Measurements from ENCODE around the gene WRNIP1.

DNA sequence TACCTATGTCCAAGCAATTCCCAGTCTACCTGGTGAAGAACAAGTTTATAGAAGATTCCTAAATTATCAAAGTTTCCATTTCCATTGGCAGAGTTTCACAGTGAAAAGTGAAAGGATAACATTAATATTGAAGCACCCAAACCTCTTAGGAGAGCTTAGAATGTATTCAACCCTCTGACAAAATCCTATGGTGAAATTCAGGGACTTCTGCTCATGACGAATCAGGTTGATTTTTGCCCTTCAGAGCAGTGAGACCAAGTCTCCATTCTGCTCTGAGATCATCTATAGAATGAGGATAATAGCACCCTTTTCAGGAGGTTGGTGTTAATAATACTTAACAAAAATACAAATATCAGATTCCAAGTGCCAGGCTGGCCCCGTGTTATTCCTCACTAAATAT is 60.9 kb downstream of the WRNIP1 start:
- TF ChIP-seq, protein P1, sequence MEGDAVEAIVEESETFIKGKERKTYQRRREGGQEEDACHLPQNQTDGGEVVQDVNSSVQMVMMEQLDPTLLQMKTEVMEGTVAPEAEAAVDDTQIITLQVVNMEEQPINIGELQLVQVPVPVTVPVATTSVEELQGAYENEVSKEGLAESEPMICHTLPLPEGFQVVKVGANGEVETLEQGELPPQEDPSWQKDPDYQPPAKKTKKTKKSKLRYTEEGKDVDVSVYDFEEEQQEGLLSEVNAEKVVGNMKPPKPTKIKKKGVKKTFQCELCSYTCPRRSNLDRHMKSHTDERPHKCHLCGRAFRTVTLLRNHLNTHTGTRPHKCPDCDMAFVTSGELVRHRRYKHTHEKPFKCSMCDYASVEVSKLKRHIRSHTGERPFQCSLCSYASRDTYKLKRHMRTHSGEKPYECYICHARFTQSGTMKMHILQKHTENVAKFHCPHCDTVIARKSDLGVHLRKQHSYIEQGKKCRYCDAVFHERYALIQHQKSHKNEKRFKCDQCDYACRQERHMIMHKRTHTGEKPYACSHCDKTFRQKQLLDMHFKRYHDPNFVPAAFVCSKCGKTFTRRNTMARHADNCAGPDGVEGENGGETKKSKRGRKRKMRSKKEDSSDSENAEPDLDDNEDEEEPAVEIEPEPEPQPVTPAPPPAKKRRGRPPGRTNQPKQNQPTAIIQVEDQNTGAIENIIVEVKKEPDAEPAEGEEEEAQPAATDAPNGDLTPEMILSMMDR (IDR thresholded peaks at IDR 0.05; ENCODE audit: insufficient read depth, low read depth, low read length): no peak
- no peak for TF ChIP-seq EZH2 (IDR thresholded peaks at IDR 0.05; ENCODE audit: insufficient read depth, low read length)

Data from astrocyte (in vitro differentiated cells and primary cell).